ENCODE measurements around the gene NXN.

NXN gene

GRCh38 chr17:866568-867103, 112.9 kb downstream of the NXN start:
- H3K4me3 ChIP-seq (replicated peaks; ENCODE audit: low read depth, low read length): no peak overlapping the region
- no peak for DNase-seq (ENCODE audit: extremely low read depth, insufficient read length)
- TF ChIP-seq CTCF (IDR thresholded peaks at IDR 0.05; ENCODE audit: insufficient read depth, low read length, poor library complexity, severe bottlenecking): no peak

DNA sequence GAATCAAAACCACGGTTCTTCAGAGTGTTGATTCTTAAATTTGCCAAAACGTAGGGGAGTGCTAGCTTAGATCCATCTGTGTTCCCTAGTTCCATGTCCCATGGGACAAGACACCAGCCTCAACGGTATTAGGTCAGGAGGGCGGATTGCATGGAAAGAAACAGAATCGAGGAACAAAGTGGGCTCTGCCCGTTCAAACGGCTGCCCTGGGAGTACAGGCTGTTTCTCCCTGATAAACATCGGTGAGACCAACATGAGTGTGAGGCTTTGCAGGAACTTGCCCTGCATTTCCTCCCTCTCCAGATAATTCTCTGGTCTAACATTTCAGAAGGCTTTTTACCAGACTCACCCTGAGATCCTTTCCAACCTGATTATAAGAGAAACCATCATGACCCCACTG, 115.3 kb downstream of the NXN start:
- no peak for DNase-seq (ENCODE audit: extremely low read depth, insufficient read length)
- H3K36me3 ChIP-seq (ENCODE audit: control insufficient read depth, insufficient read depth, low read length): no peaks in the 10 kb centered on the region
- no peak overlapping the region for H3K4me3 ChIP-seq (replicated peaks; ENCODE audit: low read depth, low read length)
- H3K27me3 ChIP-seq (replicated peaks; ENCODE audit: control insufficient read depth, insufficient read depth, low read length): no peaks in the 10 kb centered on the region; the same call in 1 of the 2 replicates
- no peak for TF ChIP-seq CTCF (IDR thresholded peaks at IDR 0.05; ENCODE audit: insufficient read depth, low read length, poor library complexity, severe bottlenecking)

More at GRCh38 chr17:866568-867103, 112.9 kb downstream of the NXN start:
- Histone ChIP-seq H3K27me3 (replicated peaks; ENCODE audit: control insufficient read depth, insufficient read depth, low read length) (no peaks in the 10 kb centered on the region; the same call in 1 of the 2 replicates), H3K36me3 (ENCODE audit: control insufficient read depth, insufficient read depth, low read length) (no peaks in the 10 kb centered on the region)

DNA sequence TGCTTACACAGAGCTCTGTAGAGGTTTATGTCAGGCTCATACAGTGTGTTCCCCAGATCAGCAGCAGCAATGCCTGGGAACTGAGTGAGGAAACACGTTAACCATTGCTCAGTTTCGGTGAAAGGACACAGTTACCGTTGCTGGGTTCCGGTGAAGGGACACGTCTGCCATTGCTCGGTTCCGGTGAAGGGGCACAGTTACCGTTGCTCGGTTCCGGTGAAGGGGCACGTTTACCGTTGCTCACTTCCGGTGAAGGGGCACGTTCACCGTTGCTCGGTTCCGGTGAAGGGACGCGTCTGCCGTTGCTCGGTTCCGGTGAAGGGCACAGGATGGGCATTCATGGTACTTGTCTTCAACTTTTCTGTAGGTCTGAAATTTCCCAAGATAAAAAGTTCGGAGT, 115.7 kb downstream of the NXN start:
- Histone ChIP-seq H3K4me3 (replicated peaks; ENCODE audit: low read depth, low read length) (no peak overlapping the region), H3K27me3 (replicated peaks; ENCODE audit: control insufficient read depth, insufficient read depth, low read length) (no peaks in the 10 kb centered on the region; the same call in 1 of the 2 replicates), H3K36me3 (ENCODE audit: control insufficient read depth, insufficient read depth, low read length) (no peaks in the 10 kb centered on the region)
- no peak for TF ChIP-seq CTCF (IDR thresholded peaks at IDR 0.05; ENCODE audit: insufficient read depth, low read length, poor library complexity, severe bottlenecking)
- no peak for DNase-seq (ENCODE audit: extremely low read depth, insufficient read length)

DNA sequence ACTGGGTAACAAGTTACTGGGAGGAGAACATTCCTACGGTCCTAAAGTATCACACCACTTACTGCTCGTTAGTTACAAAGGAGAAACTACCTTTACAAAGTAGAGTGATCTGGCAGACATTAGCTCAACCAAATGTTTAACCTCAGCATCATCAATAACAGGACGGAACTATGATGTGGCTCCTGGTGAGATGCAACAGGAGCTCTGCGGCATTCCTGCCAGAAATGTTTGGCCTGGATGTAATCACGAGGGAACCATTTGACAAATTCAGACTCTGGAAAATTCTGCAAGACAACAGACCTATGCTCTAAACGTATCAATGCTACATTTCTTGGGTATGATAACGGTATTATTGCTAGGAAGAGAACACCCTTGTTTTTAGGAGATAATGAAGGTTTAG, 117.0 kb downstream of the NXN start:
- no peak for TF ChIP-seq CTCF (IDR thresholded peaks at IDR 0.05; ENCODE audit: insufficient read depth, low read length, poor library complexity, severe bottlenecking)
- no peak overlapping the region for H3K4me3 ChIP-seq (replicated peaks; ENCODE audit: low read depth, low read length)
- no peaks in the 10 kb centered on the region for H3K27me3 ChIP-seq (replicated peaks; ENCODE audit: control insufficient read depth, insufficient read depth, low read length)
- DNase-seq (ENCODE audit: extremely low read depth, insufficient read length): no peak
- no peaks in the 10 kb centered on the region for H3K36me3 ChIP-seq (ENCODE audit: control insufficient read depth, insufficient read depth, low read length)

DNA sequence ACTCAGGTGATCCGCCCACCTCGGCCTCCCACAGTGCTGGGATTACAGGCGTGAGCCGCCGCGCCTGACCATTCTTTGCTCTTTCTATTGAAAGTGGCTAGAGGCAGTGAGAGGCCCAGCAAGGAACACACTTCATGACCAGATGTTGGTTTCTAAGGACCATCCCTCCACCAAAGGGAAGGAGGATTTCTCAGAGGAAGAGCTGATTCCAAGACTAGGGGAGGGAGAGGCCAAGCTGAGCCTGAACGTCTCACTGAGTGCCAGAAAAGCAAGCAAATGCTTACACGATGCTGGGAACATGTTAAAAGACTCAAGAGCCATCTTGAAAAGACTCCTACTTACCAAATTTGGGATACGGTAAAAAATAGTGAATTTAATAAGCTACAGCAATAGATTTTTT, 118.2 kb downstream of the NXN start:
- no peak overlapping the region for H3K4me3 ChIP-seq (replicated peaks; ENCODE audit: low read depth, low read length)
- no peak for TF ChIP-seq CTCF (IDR thresholded peaks at IDR 0.05; ENCODE audit: insufficient read depth, low read length, poor library complexity, severe bottlenecking)
- H3K27me3 ChIP-seq (replicated peaks; ENCODE audit: control insufficient read depth, insufficient read depth, low read length): no peaks in the 10 kb centered on the region
- H3K36me3 ChIP-seq (ENCODE audit: control insufficient read depth, insufficient read depth, low read length): no peaks in the 10 kb centered on the region
- DNase-seq (ENCODE audit: extremely low read depth, insufficient read length): no peak

DNA sequence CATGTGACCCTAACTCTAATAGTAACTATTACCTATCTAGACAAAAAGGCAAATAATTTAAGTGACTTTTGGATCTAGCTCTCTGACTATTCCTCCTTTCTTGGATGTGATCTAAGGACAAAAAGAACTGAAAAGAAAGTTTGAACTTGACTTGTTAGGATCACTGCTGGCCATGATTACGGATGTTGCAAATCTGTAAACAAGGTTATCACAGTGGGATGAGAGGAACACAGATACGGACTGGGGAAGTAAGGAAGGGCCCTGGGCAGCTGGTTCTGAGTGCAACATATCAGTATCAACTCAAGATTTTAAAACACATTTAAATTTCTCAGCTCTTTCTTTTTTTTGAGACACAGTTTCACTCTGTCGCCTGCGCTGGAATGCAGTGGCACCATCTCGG, 118.8 kb downstream of the NXN start:
- DNase-seq (ENCODE audit: extremely low read depth, insufficient read length): no peak
- H3K36me3 ChIP-seq (ENCODE audit: control insufficient read depth, insufficient read depth, low read length): no peaks in the 10 kb centered on the region
- H3K4me3 ChIP-seq (replicated peaks; ENCODE audit: low read depth, low read length): no peak overlapping the region
- TF ChIP-seq CTCF (IDR thresholded peaks at IDR 0.05; ENCODE audit: insufficient read depth, low read length, poor library complexity, severe bottlenecking): no peak
- no peaks in the 10 kb centered on the region for H3K27me3 ChIP-seq (replicated peaks; ENCODE audit: control insufficient read depth, insufficient read depth, low read length)
